Activated gamma-delta T cell treated with Interleukin-2 at 50 U/mL for 16 hours (primary cell): ENCODE data around the gene ORM2.
"Not testable (repeated sequence)": the region's sequence is repeated elsewhere in the genome, so short reads cannot be mapped to it uniquely, and the experiment has no call there.

ENCODE experiments used
- DNase-seq: peaks from one replicate; pipeline ENCODE4 v3.0.0-alpha.2; 2020

Gene ORM2

DNA sequence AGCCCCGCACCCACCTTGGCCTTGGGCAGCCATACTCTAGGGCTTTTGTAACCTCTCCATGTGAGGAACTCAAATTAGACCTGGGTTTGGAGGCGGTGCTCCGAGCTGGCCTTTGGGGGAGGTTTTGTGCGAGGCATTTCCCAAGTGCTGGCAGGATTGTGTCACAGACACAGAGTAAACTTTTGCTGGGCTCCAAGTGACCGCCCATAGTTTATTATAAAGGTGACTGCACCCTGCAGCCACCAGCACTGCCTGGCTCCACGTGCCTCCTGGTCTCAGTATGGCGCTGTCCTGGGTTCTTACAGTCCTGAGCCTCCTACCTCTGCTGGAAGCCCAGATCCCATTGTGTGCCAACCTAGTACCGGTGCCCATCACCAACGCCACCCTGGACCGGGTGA lies at the start of gene ORM2:
Gene ORM2 (plus strand): TSS at position 245 of the 398 bp plus-strand sequence. CDS start 36 bp downstream, at position 281.
- not testable (repeated sequence) for DNase-seq

DNA sequence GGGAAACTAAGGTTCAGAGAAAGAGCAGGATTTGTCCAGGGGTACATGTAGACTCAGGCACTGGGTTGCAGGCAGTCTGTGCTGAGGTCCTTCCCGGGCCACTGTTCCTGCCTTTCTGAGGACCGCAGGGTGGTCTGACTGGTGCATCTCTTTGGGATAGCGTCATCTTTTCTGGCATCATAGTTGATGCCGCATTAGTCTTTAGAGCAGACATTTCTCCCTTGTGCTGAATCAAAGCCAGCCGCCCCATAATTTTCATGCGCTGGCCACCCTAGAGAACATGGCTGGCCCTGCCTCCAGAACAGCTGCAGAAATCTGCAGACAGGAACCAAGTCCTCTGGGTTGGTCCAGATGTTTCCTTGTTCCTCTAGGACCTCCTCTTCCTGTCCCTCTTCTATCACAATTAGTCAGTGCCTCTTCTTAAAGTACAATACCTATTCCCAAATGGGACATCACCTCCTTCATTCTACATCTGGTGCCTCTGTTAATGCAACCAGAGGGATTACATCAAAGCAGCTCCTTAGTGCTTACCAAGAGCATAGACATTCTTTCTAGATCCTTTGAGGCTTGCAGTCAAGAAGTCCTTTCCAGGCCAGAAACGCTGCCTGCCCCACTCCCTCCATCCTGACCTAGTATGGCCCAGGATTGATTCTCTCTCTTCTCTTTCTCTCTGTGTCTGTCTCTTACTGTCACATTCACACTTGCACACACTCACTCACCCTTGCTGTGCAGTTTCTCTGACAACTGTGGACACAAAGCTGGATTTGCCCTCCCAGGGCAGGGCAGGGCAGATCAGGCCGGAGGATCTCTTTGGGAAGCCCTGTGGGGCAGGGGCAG lies 48.8 kb upstream of the ORM2 start:
- DNase-seq: no peak

- no peak for DNase-seq
These were observed 48.1 kb upstream of the ORM2 start for GRCh38 chr9:114281473-114282103.

- DNase-seq: no peak
These were observed 47.6 kb upstream of the ORM2 start for GRCh38 chr9:114282104-114282485.

DNA sequence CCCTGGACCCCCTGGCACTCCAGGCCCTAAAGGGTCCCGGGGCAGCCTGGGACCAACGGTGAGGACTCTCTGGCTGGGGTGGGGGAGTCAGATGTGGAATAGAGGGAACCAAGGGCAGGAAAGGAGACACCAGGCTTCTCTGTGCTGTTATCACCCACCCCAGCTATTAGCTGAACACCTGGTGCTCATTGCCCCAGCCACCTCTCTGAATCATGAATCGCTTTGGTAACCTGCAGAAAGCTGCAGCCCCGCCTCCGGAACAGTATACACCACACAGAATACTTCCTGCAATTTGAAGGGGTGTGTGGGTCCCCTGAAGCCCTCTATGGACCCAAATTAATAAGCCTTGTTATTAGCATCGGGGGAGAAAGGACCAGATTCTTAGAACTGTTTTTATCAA lies 47.2 kb upstream of the ORM2 start:
- no peak for DNase-seq

- no peak for DNase-seq
These were observed 46.7 kb upstream of the ORM2 start for GRCh38 chr9:114282926-114283325.

- no peak for DNase-seq
These were observed 46.0 kb upstream of the ORM2 start for GRCh38 chr9:114283551-114284111.

- DNase-seq: no peak
These were observed 45.2 kb upstream of the ORM2 start for GRCh38 chr9:114284316-114285060.

DNA sequence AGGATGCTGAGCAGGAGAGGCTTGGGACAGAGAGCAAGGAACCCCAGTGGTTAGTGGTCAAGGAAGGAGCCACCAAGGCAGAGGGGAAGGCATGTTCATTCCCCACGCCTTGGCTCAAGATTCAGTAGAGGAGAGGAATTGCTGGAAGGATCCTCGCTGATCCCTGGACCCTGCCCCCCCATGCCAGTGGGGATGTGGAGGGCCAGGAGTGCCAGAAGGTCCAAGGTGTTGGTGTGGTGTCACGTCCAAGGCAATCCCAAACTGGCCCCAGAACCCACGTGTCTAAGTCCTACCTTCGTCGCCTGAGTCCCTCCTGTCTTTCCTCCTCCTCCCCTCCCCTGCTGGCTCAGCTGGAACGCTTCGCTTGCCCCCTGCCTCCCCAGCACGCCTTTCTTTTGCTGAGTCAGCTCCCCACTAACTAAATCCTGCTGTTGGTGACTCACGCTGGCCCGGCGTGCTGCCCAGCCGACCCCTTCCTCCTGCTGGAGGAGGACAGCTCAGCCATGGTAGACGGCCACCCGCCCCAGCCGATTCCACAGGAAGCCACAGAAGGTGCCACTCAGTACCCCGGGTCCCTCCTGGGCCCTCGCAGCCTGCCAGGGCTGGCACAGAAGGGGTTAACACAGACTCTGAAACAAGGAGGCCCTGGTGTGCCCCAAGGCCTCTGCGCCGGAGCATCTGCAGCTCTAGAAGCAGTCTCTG lies 44.4 kb upstream of the ORM2 start:
- no peak for DNase-seq

DNA sequence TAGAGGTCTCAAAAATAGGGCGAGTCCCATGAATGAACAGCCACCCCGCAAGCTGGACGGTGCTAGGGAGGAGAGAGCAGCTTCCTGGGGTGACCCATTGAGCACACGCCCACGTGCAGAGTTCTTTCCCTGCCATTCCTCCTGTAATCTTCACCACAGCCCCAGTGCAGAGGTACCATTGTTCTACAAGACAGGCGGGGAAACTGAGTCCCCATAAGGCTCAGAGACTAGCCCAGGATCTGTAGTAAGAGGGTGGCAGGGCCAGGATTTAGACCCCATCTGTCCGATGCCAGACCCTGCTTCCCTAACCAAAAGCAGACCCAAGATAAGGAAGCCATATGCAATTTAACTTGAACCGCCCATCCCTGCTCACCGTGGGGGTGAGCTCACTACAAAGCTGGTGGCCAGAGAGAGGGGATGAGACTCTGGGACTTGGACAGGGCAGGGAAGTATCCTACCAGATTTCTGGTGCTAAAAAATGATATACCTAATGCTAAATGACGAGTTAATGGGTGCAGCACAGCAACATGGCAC lies 43.5 kb upstream of the ORM2 start:
- DNase-seq: no peak

DNA sequence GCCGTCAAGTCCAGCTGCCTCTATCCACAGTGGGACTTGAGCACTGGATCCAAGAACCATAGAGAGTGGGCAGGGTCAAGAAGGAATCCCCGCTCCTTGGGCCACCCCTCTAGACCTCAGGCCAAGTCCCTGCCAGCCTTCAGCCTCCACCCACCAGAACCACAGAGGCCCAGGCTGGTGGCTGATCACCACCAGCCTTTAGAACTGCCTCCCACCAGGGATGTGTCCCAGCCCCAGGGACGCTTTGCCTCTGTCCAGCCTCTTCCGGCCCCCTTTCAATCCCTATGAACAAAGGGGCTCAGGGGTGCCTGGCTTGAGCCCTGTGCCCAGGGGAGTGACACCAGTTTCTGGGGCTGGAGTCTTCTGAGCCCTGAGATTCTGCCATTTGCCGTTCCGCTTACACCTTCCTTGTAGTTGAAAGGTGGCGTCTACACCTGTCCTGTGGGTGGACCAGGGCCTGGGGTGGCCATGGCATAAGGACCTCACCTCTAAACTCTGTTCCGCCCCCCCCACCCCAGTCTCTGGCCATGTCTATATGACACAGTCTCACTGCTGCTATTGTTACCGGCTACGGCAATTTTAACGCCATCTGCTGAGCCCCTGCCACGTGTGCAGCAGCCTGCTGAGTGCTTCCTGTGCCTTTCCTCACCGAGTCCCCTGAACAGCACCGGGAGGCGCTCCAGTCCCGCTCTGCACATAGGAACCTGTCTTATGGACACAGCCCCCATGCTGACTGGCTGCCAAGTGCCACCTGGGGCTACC lies 42.5 kb upstream of the ORM2 start:
- no peak for DNase-seq

- DNase-seq: no peak
These were observed 41.9 kb upstream of the ORM2 start for GRCh38 chr9:114287763-114288192.

GRCh38 chr9:114288193-114289091 lies 41.2 kb upstream of the ORM2 start:
- DNase-seq: no peak

- no peak for DNase-seq
These were observed 40.6 kb upstream of the ORM2 start for GRCh38 chr9:114289106-114289505.

GRCh38 chr9:114289571-114290481 lies 39.8 kb upstream of the ORM2 start:
- DNase-seq: no peak

DNA sequence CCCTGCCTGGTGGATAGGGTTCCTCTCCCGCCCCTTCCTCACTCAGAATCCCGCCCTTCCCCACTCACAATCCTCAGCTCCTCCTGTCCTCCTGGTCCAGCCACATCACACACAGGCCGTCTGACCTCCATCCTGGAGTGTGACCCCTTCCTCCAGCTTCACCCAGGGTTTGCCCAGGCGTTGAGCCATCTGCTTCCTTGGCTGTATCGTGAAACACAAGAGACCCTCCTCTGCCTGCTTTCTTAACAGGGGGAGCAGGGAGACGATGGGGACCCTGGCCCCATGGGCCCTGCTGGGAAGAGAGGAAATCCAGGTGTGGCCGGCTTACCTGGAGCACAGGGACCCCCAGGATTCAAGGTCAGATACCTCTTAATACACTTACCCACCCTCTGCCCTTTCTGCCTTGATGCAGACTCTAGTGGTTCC lies 39.1 kb upstream of the ORM2 start:
- no peak for DNase-seq

- DNase-seq: peak; percentile 69
These were observed 38.6 kb upstream of the ORM2 start for GRCh38 chr9:114291064-114291474.

GRCh38 chr9:114291886-114292590 lies 37.6 kb upstream of the ORM2 start:
- no peak for DNase-seq

GRCh38 chr9:114294664-114295063 lies 35.0 kb upstream of the ORM2 start:
- no peak for DNase-seq
